Central memory CD8-positive, alpha-beta T cell (primary cell): Measurements from ENCODE around the gene SOD2.
"Not testable (repeated sequence)": the region's sequence is repeated elsewhere in the genome, so short reads cannot be mapped to it uniquely, and the experiment has no call there.

Experiments used
- ATAC-seq: fragments of 150-1000 bp; cut with Tn5 transposase; replicated peaks from 2 replicates; pipeline ENCODE4 v1.10.0; 2022; ENCODE audit warnings: mild to moderate bottlenecking, moderate FRiP score, moderate number of reproducible peaks; ENCODE audit not compliant: poor library complexity, severe bottlenecking; ENCODE audit errors: extremely low read depth
- DNase-seq, 2 donors: peaks; one replicate each; pipeline ENCODE4 v3.0.0; 2021; ENCODE audit warnings: low spot score in 2 of 2
- H3K27ac Mint-ChIP-seq: one replicate; pipeline ENCODE4 v1.8.0; 2022; ENCODE audit warnings: low read depth, mild to moderate bottlenecking, moderate library complexity, mixed read lengths
- H3K27me3 Mint-ChIP-seq: one replicate; pipeline ENCODE4 v1.8.0; 2022; ENCODE audit warnings: mixed read lengths
- H3K36me3 Mint-ChIP-seq: one replicate; pipeline ENCODE4 v1.8.0; 2022; ENCODE audit warnings: mild to moderate bottlenecking, moderate library complexity, mixed read lengths; ENCODE audit not compliant: insufficient read depth
- H3K4me1 Mint-ChIP-seq: one replicate; pipeline ENCODE4 v1.8.0; 2022; ENCODE audit warnings: mixed read lengths
- H3K4me3 Mint-ChIP-seq: one replicate; pipeline ENCODE4 v1.8.0; 2022; ENCODE audit warnings: mild to moderate bottlenecking, moderate library complexity, mixed read lengths
- H3K9me3 Mint-ChIP-seq: one replicate; pipeline ENCODE4 v1.8.0; 2022; ENCODE audit warnings: mixed read lengths

SOD2 gene

DNA sequence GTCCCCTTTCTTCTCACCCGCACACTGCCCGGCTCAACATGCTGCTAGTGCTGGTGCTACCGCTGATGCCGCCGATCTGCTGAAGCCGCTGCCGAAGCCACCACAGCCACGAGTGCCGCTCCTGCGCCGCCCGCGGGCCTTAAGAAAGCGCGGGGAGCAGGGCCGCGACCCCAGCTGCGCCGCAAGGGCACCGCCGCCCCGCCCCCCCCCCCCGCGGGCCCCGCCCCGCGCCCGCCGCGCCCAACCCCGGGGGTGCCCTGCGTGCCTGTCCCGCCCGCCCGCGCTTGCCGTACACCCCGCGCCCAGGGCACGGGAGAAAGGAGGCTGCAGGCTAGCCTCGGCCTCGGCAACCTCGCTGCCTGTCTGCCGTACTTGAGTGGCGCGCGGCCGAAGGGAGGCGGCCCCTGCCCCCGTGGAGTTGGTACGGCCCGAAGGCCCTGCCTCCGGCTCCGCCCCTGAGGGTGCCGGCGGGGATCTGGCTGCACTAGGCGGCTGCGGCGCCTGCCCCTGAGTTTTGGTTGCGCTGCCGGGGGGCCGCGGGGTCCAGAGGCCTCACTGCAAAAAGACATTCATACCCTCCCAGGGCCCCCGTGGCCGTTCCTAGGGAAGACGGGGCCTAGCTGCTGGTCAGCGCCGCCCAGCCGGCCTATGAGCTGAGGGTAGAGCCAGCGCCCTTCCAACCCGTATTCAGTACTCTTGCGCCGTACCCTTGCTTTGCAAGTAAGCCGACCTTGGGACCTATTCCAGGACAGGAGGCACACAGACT, at the start of gene SOD2:
TSS of gene SOD2 (minus strand) at position 114 of the 766 bp plus-strand sequence. CDS start at position 40, 74 bp downstream.
- H3K4me3 Mint-ChIP-seq = peak within 1 kb of the TSS; percentile 90
- peaks cover 41% of the 10 kb centered on the region for H3K4me1 Mint-ChIP-seq
- H3K27me3 Mint-ChIP-seq = no peaks in the 10 kb centered on the region

DNA sequence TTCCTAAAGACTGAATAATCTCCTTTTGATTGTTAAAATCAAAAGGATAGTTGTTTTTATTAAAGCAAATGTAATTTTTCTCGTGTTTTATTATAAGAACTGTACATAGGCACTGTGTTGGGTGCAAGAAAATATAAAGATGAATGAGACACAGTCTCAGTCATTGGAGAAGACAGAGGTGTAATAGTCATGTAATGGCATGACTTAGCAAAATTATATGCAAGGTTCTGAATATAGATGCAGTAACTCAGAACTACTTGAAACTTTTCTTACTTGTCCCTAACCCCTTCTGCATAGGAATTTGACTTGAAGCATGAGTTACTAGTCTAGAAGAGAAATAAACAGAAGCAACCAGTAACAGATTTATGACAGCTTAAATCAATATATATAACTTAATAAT, 49.1 kb upstream of the SOD2 start:
- H3K36me3 Mint-ChIP-seq = peaks cover 70% of the 10 kb centered on the region
- ATAC-seq = no peak
- no peak overlapping the region for H3K4me3 Mint-ChIP-seq
- DNase-seq = no peak
- H3K4me1 Mint-ChIP-seq = peaks cover 23% of the 10 kb centered on the region
- no peaks in the 10 kb centered on the region for H3K27me3 Mint-ChIP-seq
- no peaks in the 10 kb centered on the region for H3K9me3 Mint-ChIP-seq
- H3K27ac Mint-ChIP-seq = no peak overlapping the region

More for the DNA sequence above, at the start of gene SOD2:
- H3K9me3 Mint-ChIP-seq = no peaks in the 10 kb centered on the region
- ATAC-seq (peak; percentile 73), DNase-seq (peak; percentile 75 to 77)
- H3K27ac Mint-ChIP-seq = peak within 1 kb of the TSS; percentile 92
- peaks cover 30% of the 10 kb centered on the region for H3K36me3 Mint-ChIP-seq

DNA sequence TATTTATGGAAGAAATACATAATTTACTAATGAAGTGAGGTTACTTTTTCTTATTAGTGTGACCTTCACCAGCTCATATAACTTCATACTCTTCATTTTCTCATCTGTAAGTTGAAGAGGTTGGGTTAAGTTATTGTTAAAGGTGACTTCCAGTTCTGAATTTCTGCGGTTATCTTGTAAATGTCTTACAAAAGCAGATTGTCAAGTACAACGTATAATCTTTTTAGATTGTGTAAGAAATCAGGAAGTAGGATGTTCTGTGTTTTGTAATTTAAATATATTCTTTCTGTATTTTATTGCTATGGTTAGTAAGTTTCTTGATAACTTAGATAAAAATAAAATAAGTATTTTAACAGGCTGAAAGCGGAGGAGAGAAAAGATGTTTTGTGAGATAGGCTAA, 46.3 kb upstream of the SOD2 start:
- no peak for ATAC-seq
- Mint-ChIP-seq H3K4me1 (peaks cover 17% of the 10 kb centered on the region), H3K9me3 (no peaks in the 10 kb centered on the region), H3K4me3 (no peak overlapping the region), H3K27ac (no peak overlapping the region), H3K36me3 (peaks cover 49% of the 10 kb centered on the region), H3K27me3 (no peaks in the 10 kb centered on the region)
- DNase-seq = no peak

DNA sequence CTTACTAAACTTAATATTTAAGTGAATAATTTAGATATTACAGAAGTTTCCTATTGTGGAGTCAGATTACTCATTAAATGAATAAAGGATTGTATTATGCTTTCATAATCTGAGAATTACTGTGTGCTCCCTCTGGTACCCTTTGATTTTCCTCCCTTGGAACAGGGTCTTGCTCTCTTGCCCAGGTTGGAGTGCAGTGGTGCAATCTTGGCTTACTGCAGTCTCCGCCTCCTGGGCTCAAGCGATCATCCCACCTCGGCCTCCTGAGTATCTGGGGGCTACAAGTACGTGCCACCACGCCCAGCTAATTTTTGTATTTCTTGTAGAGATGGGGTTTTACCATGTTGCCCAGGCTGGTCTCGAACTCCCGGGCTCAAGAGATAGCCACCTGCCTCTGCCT, 43.9 kb upstream of the SOD2 start:
- Mint-ChIP-seq H3K9me3 (no peaks in the 10 kb centered on the region), H3K4me3 (no peak overlapping the region), H3K4me1 (peaks cover 33% of the 10 kb centered on the region), H3K27ac (no peak overlapping the region), H3K27me3 (no peaks in the 10 kb centered on the region), H3K36me3 (peaks cover 37% of the 10 kb centered on the region)
- ATAC-seq (no peak), DNase-seq (no peak)

DNA sequence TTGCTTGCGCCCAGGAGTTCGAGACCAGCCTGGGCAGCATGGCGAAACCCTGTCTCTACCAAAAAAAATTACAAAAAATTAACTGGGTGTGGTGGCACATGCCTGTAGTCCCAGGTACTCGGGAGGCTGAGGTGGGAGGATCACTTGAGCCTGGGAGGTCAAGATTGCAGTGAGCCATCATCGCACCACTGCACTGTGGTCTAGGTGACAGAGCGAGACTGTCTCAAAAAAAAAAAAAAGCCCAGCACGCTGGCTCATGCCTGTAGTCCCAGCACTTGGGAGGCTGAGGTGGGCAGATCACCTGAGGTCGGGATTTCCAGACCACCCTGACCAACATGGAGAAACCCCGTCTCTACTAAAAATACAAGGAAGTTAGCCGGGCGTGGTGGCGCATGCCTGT, 40.4 kb upstream of the SOD2 start:
- Mint-ChIP-seq H3K4me1 (peaks cover 52% of the 10 kb centered on the region), H3K4me3 (peak overlapping the region; percentile 49), H3K27ac (peak overlapping the region; percentile 51), H3K36me3 (peaks cover 26% of the 10 kb centered on the region)
- H3K9me3 Mint-ChIP-seq, DNase-seq, H3K27me3 Mint-ChIP-seq, ATAC-seq: not testable (repeated sequence)

DNA sequence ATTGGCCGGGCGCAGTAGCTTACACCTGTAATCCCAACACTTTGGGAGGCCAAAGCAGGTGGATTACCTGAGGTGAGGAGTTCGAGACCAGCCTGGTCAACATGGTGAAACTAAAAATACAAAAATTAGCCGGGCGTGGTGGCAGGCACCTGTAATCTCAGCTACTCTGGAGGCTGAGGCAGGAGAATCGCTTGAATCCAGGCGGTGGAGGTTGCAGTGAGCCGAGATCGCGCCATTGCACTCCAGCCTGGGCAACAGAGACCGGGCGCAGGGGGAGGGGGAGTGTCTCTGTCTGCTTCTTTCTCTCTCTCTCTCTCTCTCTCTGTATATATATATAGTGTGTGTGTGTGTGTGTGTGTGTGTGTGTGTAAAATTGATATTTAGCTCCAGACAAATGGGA, 39.5 kb upstream of the SOD2 start:
- Mint-ChIP-seq H3K4me3 (peak overlapping the region; percentile 49), H3K27ac (peak overlapping the region; percentile 51), H3K4me1 (peaks cover 46% of the 10 kb centered on the region), H3K36me3 (peaks cover 29% of the 10 kb centered on the region)
- not testable (repeated sequence) for DNase-seq, H3K27me3 Mint-ChIP-seq, ATAC-seq, H3K9me3 Mint-ChIP-seq

DNA sequence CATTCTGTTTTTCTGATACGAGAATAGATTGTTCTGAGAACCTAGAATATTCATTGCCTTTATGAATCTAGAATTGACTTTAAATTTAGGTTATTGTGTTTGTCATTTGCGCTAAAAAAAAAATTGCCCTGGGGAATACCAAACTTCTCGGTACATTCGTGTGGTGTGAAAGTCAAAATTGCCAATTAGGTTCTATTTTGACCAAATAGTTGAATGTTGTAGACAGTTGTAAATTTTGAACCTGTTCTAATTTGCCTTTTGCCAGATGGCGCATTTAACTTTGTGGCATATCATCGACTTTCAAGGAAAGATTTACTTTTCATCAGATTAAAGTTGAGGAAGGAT, 37.3 kb upstream of the SOD2 start:
- H3K4me1 Mint-ChIP-seq = peaks cover 57% of the 10 kb centered on the region
- no peak overlapping the region for H3K27ac Mint-ChIP-seq
- ATAC-seq = no peak
- no peaks in the 10 kb centered on the region for H3K9me3 Mint-ChIP-seq
- H3K4me3 Mint-ChIP-seq = peak overlapping the region; percentile 95
- H3K27me3 Mint-ChIP-seq = no peaks in the 10 kb centered on the region
- peaks cover 40% of the 10 kb centered on the region for H3K36me3 Mint-ChIP-seq
- DNase-seq = no peak

DNA sequence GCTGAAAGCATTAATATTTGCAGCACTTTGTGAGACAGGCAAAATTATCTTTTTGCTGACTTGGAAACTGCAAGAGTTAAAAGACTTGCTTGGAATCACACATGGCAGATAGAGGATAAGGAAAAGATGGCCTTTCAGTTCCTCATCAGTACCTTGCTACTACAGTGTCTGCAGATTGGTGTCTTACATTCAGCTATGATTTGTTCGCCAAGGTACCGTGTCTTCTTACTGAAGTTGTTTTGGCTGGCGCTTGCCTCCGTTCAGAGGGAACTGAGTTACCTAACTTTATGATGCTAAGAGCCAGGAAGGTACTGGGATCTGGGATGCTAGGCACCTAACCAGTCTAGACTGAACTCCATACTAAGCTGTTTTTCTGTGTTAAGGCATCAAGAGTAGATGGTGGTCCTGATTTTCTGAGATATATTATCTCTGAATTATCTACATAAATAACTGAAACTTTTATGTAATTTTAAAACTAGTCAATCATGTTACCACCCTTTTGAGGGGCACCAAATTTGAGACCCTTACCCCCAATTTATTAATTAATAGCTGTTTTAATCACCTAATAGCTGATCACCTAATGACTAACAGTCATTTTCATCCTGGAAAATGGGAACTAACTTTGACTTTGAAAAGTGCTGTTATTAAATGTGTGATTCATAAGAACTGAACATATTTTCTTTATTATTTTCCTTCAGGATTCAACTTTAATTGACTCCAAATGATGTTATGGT, 36.7 kb upstream of the SOD2 start:
- no peaks in the 10 kb centered on the region for H3K9me3 Mint-ChIP-seq
- peaks cover 53% of the 10 kb centered on the region for H3K4me1 Mint-ChIP-seq
- peaks cover 40% of the 10 kb centered on the region for H3K36me3 Mint-ChIP-seq
- H3K4me3 Mint-ChIP-seq = peak overlapping the region; percentile 95
- H3K27me3 Mint-ChIP-seq = no peaks in the 10 kb centered on the region
- ATAC-seq (no peak), DNase-seq (no peak)
- peak overlapping the region; percentile 84 for H3K27ac Mint-ChIP-seq

DNA sequence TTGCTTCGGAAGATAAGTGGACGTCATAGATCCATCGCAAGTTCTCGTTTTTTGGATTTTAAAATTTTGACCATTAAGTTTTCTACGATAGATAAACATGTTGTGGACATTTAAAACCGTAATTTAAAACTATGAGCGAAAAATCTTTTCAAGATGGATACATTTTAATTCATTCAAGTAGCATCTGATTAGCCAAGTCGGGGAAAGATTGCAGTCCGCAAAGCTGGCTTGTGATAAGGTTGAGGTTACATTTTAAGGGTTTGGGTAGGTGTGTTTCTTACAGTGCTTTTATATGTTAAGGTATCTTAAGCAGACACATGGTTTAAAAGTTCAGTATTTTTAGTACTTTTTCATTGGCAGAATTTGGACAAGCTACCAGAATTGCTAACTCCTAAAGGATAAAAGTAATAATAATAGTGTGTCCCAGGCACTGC, 35.5 kb upstream of the SOD2 start:
- peak overlapping the region; percentile 95 for H3K4me3 Mint-ChIP-seq
- peak overlapping the region; percentile 84 for H3K27ac Mint-ChIP-seq
- peaks cover 41% of the 10 kb centered on the region for H3K4me1 Mint-ChIP-seq

DNA sequence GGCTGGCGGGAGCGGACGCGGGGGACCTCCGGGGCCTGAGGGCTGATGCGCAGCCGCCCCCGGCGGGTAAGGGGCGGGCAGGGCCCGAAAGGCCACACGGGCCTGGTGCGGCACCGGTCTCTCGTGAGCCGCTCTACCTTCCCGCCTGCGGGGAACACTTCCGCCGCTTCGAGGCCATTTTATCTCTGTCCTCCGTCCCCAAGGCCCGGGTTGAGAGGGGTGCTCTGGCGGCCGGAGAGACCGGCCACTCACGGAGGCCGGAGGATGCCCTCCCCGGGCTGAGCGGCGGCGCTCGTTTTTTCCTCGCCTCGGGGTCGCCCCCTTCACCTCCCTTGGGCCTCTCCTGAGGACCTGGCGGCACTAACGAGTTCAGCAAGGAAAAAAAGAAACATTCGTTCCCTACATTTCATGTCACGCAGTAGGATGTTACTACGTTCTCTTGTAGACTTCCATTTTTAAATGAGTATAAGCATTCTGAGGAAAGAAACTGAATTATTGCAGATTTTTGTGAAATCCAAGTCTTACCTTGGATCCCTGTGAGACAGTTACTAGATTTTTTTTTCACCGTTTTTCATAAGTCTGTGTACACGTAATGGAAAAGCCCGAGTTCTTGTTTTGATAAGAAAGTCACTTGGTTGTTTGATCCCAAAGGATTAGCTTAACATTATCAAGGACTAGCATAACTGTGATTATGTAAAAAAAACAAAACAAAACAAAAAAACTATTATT, 34.8 kb upstream of the SOD2 start:
- H3K27me3 Mint-ChIP-seq = no peaks in the 10 kb centered on the region
- peaks cover 43% of the 10 kb centered on the region for H3K4me1 Mint-ChIP-seq
- H3K4me3 Mint-ChIP-seq = peak overlapping the region; percentile 95
- DNase-seq (no peak), ATAC-seq (peak; percentile 12)
- H3K27ac Mint-ChIP-seq = peak overlapping the region; percentile 84
- H3K36me3 Mint-ChIP-seq = peaks cover 38% of the 10 kb centered on the region
- peaks cover 5% of the 10 kb centered on the region for H3K9me3 Mint-ChIP-seq

More for the DNA sequence above, 35.5 kb upstream of the SOD2 start:
- DNase-seq (no peak), ATAC-seq (no peak)
- no peaks in the 10 kb centered on the region for H3K27me3 Mint-ChIP-seq
- H3K36me3 Mint-ChIP-seq = peaks cover 38% of the 10 kb centered on the region
- no peaks in the 10 kb centered on the region for H3K9me3 Mint-ChIP-seq

DNA sequence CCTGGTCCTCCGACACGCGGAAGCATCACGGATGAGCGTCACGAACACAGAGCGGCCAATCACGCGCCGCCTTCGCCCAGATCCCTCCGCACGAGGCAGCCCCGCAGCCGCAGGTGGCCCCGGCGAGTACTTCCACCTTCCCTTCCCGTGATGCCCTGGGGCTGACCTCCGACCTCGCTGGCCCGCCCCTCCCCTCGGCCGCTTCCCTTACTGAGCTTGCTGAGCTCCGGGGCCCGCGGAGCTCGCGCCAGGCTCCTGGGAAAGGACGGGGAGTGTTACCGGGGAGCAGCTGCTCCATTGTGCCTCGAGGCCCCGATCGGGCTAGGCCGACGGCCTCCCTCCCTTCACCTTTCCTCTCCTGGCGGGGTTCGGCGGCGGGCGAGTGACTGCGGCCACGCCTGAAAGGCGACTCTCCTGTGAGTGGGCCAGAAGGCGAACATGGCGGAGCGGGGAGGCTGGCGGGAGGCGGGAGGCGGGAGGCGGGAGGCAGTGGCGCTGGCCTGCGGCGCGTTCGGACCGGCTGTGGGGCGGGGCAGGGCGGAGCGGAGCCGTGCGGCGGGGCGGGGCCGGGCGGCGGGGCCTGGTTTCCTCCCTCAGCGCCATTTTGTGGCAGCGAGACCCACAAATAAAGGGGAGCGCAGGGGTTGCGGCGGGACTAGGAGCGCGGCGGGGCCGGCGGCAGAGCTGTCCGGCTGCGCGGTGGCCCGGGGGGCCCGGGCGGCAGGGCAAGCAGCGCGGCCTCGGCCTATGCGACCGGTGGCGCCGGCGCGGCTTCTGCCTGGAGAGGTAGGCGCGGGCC, 34.1 kb upstream of the SOD2 start, which contains the start of gene WTAP:
TSS of gene WTAP (plus strand) at position 589 of the 799 bp plus-strand sequence. CDS start 8,760 bp downstream, outside the sequence.
- DNase-seq (peak; percentile 89 to 93), ATAC-seq (peak; percentile 85)
- H3K4me1 Mint-ChIP-seq = peaks cover 42% of the 10 kb centered on the region
- H3K4me3 Mint-ChIP-seq = peak within 1 kb of the TSS; percentile 95
- no peaks in the 10 kb centered on the region for H3K27me3 Mint-ChIP-seq
- peak within 1 kb of the TSS; percentile 97 for H3K27ac Mint-ChIP-seq
- H3K9me3 Mint-ChIP-seq = peaks cover 5% of the 10 kb centered on the region
- H3K36me3 Mint-ChIP-seq = peaks cover 36% of the 10 kb centered on the region
